Activated CD4-positive, alpha-beta T cell treated with anti-CD3 and anti-CD28 coated beads for 36 hours (primary cell): ENCODE data around the gene LIMK1. TPM values are rescaled to one million over a fixed set of nuclear protein-coding genes. Genes with fewer than 3 reads are reported as not detected.
"Not testable (repeated sequence)": the region's sequence is repeated elsewhere in the genome, so short reads cannot be mapped to it uniquely, and the experiment has no call there.

Source experiments
- ATAC-seq: fragments of 200-7000 bp; cut with Tn5 transposase; one replicate; pipeline ENCODE4 v1.10.0; 2021; ENCODE audit warnings: mild to moderate bottlenecking, moderate library complexity
- CTCF ChIA-PET: fragments of 350-600 bp; sonication (Branson Sonifier 250); formaldehyde crosslinking; loops from one replicate; lab custom pipeline; 2021; ENCODE audit warnings: antibody characterized with exemption; lab: Charles Lee
- POLR2A ChIA-PET: fragments of 350-600 bp; sonication (Branson Sonifier 250); formaldehyde crosslinking; loops from one replicate; lab custom pipeline; 2021; ENCODE audit warnings: antibody characterized with exemption, inconsistent platforms; lab: Charles Lee
- DNase-seq: peaks from one replicate; pipeline ENCODE4 v3.0.0-alpha.2; 2020
- H3K27ac Mint-ChIP-seq: one replicate; pipeline ENCODE4 v1.8.0; 2021; ENCODE audit warnings: mixed read lengths
- H3K27me3 Mint-ChIP-seq: one replicate; pipeline ENCODE4 v1.8.0; 2021; ENCODE audit warnings: mixed read lengths
- H3K36me3 Mint-ChIP-seq: one replicate; pipeline ENCODE4 v1.8.0; 2021; ENCODE audit warnings: low read depth, mixed read lengths
- H3K4me1 Mint-ChIP-seq: one replicate; pipeline ENCODE4 v1.8.0; 2021; ENCODE audit warnings: mixed read lengths
- H3K4me3 Mint-ChIP-seq: one replicate; pipeline ENCODE4 v1.8.0; 2021; ENCODE audit warnings: mild to moderate bottlenecking, moderate library complexity, mixed read lengths
- H3K9me3 Mint-ChIP-seq: one replicate; pipeline ENCODE4 v1.8.0; 2021; ENCODE audit warnings: low read depth, mixed read lengths
- intact Hi-C, 2 experiments: fragments of 100-400 bp; cut with DNase I in 1 of 2; cut with micrococcal nuclease in 1 of 2; formaldehyde crosslinking; loops; one replicate each; pipeline versions ENCODE4 v1.14.2 to v1.15.1; 2022 to 2024; cut with DNase I, micrococcal nuclease
- total RNA-seq, 2 experiments: library from RNA; stranded (reverse); gene quantifications; one replicate each; pipeline ENCODE4 v1.2.3, GENCODE V29; 2021

Gene LIMK1
- total RNA-seq, 2 experiments from 2014 or later: 12.5 to 14.8 TPM

DNA sequence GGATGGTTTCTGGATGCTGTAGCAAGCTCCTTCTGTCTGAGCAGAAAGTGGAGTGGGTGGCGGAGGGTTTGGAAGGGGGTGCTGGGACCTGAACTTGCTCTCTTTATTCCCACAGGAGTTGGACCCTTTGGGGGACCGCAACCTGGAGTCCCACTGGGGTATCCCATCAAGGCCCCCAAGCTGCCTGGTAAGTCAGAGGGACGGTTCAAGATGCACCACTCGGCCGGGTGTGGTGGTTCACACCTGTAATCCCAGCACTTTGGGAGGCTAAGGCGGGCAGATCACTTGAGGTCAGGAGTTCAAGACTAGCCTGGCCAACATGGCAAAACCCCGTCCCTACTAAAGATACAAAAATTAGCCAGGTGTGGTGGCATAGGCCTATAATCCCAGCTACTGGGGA is 37.0 kb upstream of the LIMK1 start:
- CTCF ChIA-PET, H3K27ac Mint-ChIP-seq, H3K27me3 Mint-ChIP-seq, H3K4me1 Mint-ChIP-seq, H3K36me3 Mint-ChIP-seq, ATAC-seq, H3K4me3 Mint-ChIP-seq, H3K9me3 Mint-ChIP-seq, POLR2A ChIA-PET, intact Hi-C loops, DNase-seq: not testable (repeated sequence)

DNA sequence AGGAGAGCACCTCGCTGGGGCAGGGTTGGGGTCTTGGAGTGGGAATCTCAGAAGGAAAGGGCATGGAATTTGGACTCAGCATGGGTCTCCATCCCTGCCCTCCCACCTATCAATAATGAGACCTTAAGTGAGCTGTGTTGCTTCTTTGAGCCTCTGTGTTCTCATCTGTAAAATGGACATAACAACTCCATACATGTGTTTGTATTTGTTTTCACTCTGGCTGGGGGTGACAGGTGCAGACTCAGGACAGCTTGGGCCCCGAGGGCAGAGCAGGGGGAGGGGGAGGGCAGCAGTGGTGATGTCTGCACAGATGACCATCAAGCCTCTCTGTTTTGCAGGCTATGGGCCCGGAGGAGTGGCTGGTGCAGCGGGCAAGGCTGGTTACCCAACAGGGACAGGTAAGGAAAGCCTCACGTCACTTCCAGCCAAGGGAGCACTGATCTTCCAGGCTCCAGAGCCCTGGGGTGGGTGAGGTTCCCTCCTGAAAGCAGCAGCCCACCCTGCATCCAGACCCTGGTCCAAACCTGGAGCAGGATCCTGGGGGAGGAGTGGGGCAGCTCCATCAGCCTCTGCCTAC is 35.7 kb upstream of the LIMK1 start:
- CTCF ChIA-PET: no interaction called here

DNA sequence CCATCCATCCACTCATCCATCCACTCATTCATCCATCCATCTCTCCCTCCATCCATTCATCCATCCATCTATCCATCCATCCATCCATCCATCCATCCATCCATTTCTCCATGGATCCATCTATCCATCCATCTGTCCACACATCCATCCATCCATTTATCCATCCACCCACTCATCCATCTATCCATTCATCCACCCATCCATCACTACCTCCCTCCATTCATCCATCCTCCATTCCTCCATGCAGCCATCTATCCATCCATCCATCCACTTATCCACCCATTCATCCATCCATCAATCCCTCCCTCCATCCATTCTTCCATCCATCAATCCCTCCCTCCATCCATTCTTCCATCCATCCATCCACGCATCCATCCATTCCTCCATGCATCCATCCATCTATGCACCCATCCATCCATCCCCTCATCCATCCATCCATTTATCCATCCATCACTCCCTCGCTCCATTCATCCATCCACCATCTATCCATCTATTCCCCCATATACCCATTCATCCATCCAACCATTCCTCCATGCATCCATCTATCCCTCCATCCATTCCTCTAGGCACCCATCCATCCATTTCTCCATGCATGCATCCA is 34.5 kb upstream of the LIMK1 start:
- no peak for DNase-seq
- Mint-ChIP-seq H3K27ac (no peak overlapping the region), H3K4me3 (no peak overlapping the region), H3K9me3 (no peaks in the 10 kb centered on the region), H3K4me1 (no peaks in the 10 kb centered on the region), H3K36me3 (no peaks in the 10 kb centered on the region), H3K27me3 (no peaks in the 10 kb centered on the region)
- no peak for ATAC-seq
- intact Hi-C loops: no loop called here
- ChIA-PET POLR2A (no interaction called here), CTCF (no interaction called here)

More for the DNA sequence above, 35.7 kb upstream of the LIMK1 start:
- no peak for DNase-seq
- H3K9me3 Mint-ChIP-seq: no peaks in the 10 kb centered on the region
- ATAC-seq: no peak
- H3K4me1 Mint-ChIP-seq: no peaks in the 10 kb centered on the region
- no peak overlapping the region for H3K27ac Mint-ChIP-seq
- no peaks in the 10 kb centered on the region for H3K36me3 Mint-ChIP-seq
- H3K27me3 Mint-ChIP-seq: no peaks in the 10 kb centered on the region
- no peak overlapping the region for H3K4me3 Mint-ChIP-seq
- intact Hi-C loops: no loop called here
- POLR2A ChIA-PET: no interaction called here

DNA sequence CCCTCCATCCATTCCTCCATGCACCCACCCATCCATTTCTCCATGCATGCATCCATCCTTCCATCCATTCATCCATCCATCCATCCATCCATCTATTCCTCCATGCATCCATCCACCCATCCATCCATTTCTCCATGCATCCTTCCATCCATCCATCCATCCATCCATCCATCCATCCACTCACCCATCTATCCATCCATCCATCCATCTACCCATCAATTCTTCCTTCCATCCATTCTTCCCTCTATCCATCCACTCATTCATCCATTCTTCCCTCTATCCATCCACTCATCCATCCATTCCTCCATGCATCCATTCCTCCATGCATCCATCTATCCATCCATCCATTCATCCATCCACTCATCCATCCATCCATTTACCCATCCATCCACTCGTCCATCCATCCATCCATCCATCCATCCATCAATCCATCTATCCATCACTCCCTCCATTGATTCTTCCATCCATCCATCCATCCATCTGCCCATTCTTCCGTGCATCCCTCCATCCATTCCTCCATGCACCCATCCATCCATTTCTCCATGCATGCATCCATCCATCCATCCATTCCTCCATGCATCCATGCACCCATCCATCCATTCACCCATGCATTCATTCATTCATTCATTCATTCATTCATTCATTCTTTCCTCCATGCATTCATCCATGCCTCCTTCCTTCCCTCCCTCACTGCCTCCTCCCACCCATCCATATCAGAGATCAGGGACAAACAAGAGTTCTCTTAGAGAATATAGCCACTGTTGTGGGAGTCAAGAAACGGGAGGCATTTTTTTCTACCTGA is 33.4 kb upstream of the LIMK1 start:
- DNase-seq (no peak), ATAC-seq (no peak)
- no peak overlapping the region for H3K4me3 Mint-ChIP-seq
- H3K4me1 Mint-ChIP-seq: no peaks in the 10 kb centered on the region
- POLR2A ChIA-PET: no interaction called here
- H3K9me3 Mint-ChIP-seq: no peaks in the 10 kb centered on the region
- H3K36me3 Mint-ChIP-seq: no peaks in the 10 kb centered on the region
- H3K27ac Mint-ChIP-seq: no peak overlapping the region
- CTCF ChIA-PET: interaction anchor here (0.6 kb wide), 1 partner anchor 96 kb away, joined by 3 read pairs; no protein-coding TSS in a partner anchor
- intact Hi-C loops: no loop called here
- H3K27me3 Mint-ChIP-seq: no peaks in the 10 kb centered on the region

DNA sequence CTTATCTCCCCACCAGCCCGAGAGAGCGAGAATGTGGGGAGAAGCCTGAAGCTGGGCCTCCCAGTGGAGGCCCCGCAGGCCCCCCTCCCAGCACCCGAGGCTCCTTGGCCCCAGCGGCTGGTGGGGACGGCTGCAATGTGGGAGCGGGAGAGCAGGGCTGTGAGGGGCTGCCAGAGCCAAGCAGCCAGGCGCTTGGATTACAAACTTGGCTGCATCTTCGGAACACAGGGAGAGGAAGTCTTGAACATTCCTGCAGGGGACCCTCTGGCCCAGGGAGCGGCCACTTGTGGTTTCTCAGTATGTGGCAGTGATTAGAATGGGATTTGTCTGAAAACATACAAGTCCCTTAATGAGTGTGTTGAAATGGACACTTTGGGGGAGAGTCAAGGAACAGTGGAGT is 32.4 kb upstream of the LIMK1 start:
- CTCF ChIA-PET: no interaction called here
- intact Hi-C loops: no loop called here
- POLR2A ChIA-PET: no interaction called here
- Mint-ChIP-seq H3K4me1 (no peaks in the 10 kb centered on the region), H3K9me3 (no peaks in the 10 kb centered on the region), H3K27ac (no peak overlapping the region), H3K36me3 (no peaks in the 10 kb centered on the region), H3K4me3 (no peak overlapping the region), H3K27me3 (no peaks in the 10 kb centered on the region)
- DNase-seq: no peak
- no peak for ATAC-seq

DNA sequence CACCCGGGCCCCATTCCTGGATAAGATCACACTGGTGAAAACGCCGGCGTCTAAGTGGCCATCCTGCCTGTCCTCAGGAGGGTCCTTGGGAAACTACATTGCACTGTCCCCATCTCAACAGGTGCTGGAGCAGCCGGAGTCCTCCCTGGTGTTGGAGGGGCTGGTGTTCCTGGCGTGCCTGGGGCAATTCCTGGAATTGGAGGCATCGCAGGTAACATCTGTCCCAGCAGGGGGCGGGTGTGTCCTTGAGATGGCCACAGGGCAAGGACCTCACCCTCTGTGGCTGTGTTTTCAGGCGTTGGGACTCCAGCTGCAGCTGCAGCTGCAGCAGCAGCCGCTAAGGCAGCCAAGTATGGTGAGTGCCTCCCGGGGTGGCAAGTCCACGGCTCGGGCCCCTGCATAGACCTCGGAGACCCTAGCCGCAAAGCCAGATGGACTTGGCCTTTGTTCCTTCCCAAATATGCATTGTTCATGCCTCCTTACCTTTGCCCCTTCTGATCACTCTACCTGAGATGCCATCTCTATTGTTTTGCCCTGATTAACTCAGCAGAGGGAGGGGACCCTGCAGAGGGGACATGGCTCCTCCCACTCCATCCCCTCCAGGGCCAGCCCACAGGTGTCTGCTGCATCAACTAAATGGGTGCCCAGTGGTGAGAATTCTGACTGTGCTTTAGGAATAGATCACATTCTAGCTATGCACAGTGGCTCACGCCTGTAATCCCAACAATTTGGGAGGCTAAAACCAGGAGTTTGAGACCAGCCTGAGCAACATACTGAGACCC is 31.8 kb upstream of the LIMK1 start:
- CTCF ChIA-PET: no interaction called here
- H3K36me3 Mint-ChIP-seq: no peaks in the 10 kb centered on the region
- H3K27me3 Mint-ChIP-seq: no peaks in the 10 kb centered on the region
- POLR2A ChIA-PET: no interaction called here
- no peak overlapping the region for H3K27ac Mint-ChIP-seq
- DNase-seq: peak; percentile 32
- H3K9me3 Mint-ChIP-seq: no peaks in the 10 kb centered on the region
- no peaks in the 10 kb centered on the region for H3K4me1 Mint-ChIP-seq
- H3K4me3 Mint-ChIP-seq: no peak overlapping the region
- intact Hi-C loops: no loop called here
- ATAC-seq: no peak

DNA sequence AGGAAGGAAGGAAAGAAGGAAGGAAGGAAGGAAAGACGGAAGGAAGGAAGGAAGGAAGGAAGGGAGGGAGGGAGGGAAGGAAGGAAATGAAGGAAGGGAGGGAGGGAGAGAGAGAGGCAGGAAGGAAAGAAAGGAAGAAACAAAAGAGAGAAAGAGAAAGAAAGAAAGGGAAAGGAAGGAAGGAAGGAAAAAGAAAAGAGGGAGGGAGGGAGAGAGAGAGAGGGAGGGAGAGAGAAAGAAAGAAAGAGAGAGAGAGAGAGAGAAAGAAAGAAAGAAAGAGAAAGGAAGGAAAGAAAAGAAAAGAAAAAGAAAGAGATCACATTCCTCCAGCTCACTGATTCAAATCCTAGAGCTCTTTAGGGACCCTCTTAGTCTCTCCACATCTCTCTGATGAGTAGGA is 31.0 kb upstream of the LIMK1 start:
- intact Hi-C loops: no loop called here
- ChIA-PET POLR2A (no interaction called here), CTCF (interaction anchor here (0.9 kb wide), 1 partner anchor 153 kb away, joined by 3 read pairs; no protein-coding TSS in a partner anchor)
- DNase-seq (no peak), ATAC-seq (no peak)
- Mint-ChIP-seq H3K27me3 (no peaks in the 10 kb centered on the region), H3K36me3 (no peaks in the 10 kb centered on the region), H3K9me3 (no peaks in the 10 kb centered on the region), H3K27ac (no peak overlapping the region), H3K4me1 (no peaks in the 10 kb centered on the region), H3K4me3 (no peak overlapping the region)

DNA sequence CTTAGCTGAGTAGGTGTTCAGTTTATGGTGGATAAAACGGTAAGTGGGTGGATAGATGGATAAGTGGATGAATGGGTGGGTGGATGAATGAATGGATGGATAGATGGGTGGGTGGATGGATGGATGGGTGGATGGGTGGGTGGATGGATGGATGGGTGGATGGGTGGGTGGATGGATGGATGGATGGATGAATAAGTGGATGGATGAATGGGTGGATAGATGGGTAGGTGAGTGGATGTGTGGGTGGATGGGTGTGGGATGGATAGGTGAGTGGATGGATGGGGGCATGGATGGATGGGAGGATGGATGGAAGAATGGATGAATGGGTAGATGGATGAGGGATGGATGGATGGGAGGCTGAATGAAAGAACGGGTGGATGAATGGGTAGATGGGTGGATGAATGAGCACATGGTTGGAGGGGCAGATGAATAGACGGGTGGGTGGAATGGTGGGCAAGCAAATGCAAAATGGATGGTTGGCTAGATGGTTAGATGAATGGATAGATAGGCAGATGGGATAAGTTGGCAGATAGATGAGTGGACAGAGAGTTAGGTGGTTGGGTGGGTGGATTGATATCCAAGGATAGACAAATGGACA is 29.9 kb upstream of the LIMK1 start:
- ATAC-seq: no peak
- H3K4me3 Mint-ChIP-seq: no peak overlapping the region
- ChIA-PET POLR2A (no interaction called here), CTCF (interaction anchor here (0.9 kb wide), 2 partner anchors 27 to 152 kb away, joined by 3 to 4 read pairs; no protein-coding TSS in a partner anchor)
- DNase-seq: no peak
- H3K27me3 Mint-ChIP-seq: peaks cover 2% of the 10 kb centered on the region
- H3K36me3 Mint-ChIP-seq: no peaks in the 10 kb centered on the region
- no peaks in the 10 kb centered on the region for H3K9me3 Mint-ChIP-seq
- no peak overlapping the region for H3K27ac Mint-ChIP-seq
- intact Hi-C loops: no loop called here
- H3K4me1 Mint-ChIP-seq: no peaks in the 10 kb centered on the region

DNA sequence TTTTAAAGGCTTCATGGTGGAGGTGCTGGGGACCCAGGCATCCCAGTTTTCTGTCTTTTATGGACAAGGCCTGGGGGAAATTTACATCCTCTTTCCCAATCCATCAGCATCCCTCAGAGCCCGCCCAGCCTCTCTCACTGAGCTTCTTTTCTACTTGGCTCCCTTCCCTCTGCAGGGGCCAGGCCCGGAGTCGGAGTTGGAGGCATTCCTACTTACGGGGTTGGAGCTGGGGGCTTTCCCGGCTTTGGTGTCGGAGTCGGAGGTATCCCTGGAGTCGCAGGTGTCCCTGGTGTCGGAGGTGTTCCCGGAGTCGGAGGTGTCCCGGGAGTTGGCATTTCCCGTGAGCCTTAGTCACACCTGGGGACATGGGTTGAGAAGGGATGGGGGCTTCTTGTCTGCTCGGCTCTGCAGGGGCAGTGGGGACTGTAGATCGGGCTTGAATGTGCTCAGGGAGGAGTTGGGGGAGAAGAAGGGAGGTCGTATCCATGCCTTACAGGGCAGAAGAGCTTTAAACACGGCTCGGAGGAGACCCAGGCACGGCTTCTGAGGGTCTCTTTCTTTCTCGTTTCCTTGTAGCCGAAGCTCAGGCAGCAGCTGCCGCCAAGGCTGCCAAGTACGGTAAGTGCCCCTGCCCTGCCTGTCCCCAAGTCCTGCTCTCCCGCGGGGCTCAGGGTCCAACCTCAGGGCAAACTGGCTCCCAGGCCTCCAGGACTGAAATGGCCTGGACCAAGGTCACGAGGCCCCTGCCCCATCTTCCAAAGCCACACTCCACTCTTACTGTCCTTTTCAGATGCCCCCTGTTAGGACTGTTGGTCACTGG is 27.3 kb upstream of the LIMK1 start:
- Mint-ChIP-seq H3K27ac (no peak overlapping the region), H3K27me3 (peaks cover 2% of the 10 kb centered on the region), H3K4me3 (no peak overlapping the region), H3K36me3 (no peaks in the 10 kb centered on the region), H3K4me1 (no peaks in the 10 kb centered on the region), H3K9me3 (no peaks in the 10 kb centered on the region)
- no peak for DNase-seq
- CTCF ChIA-PET: interaction anchor here (1.9 kb wide), 1 partner anchor 30 kb away, joined by 4 read pairs; no protein-coding TSS in a partner anchor
- POLR2A ChIA-PET: no interaction called here
- ATAC-seq: no peak
- intact Hi-C loops: no loop called here

DNA sequence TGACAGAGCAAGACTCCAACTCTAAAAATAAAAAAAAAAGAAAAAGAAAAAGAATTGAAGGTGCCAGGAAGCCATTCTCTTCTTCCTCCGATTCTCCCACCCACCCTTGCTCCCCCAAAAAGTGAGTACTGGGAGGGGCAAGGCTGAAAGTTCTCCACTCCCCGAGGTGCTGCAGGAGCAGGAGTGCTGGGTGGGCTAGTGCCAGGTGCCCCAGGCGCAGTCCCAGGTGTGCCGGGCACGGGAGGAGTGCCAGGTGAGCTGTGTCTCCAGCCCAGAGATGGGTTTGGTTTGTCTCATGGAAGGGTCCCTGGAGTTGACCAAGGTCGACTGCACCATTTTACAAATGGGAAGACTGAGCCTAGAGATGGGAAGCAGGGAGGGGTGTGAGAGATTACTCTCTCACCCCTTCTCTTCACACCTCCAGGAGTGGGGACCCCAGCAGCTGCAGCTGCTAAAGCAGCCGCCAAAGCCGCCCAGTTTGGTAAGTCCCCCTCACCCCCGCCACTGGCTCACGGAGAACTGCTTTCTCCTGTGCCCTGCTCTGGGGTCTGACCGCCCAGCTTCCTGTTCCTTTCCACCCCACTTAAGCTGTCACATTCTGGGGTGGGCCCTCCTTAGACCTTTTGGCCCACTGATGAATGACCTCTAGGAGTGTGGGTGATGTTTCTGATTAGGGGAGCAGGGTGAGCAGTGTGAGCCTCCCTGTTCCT is 26.2 kb upstream of the LIMK1 start:
- Mint-ChIP-seq H3K4me3 (no peak overlapping the region), H3K36me3 (no peaks in the 10 kb centered on the region), H3K4me1 (peaks cover 4% of the 10 kb centered on the region), H3K9me3 (no peaks in the 10 kb centered on the region), H3K27ac (no peak overlapping the region), H3K27me3 (peaks cover 2% of the 10 kb centered on the region)
- ChIA-PET CTCF (interaction anchor here (1.9 kb wide), 1 partner anchor 31 kb away, joined by 4 read pairs; no protein-coding TSS in a partner anchor), POLR2A (no interaction called here)
- intact Hi-C loops: no loop called here
- no peak for DNase-seq
- ATAC-seq: no peak
